Left lung (tissue), 10 donors: Measurements from ENCODE around the gene ADGRL3. TPM values are rescaled to one million over a fixed set of nuclear protein-coding genes. Genes with fewer than 3 reads are reported as not detected.

ENCODE experiments used
- ATAC-seq: fragments of 200-7000 bp; cut with Tn5 transposase; one replicate; pipeline ENCODE4 v1.9.1; 2020; ENCODE audit warnings: moderate library complexity
- DNase-seq, 4 donors: peaks; one replicate each; pipeline ENCODE4 v3.0.0-alpha.2; 2013 to 2020
- H3K27ac ChIP-seq, 2 donors: fragments of 200-600 bp; sonication (generic) in 1 of 2; one replicate each; pipeline versions ENCODE4 v1.5.0 to v1.8.0; 2020 to 2021
- H3K27me3 ChIP-seq, 2 donors: fragments of 200-600 bp; sonication (generic) in 1 of 2; one replicate each; pipeline versions ENCODE4 v1.5.0 to v1.8.0; 2020 to 2021
- H3K36me3 ChIP-seq, 2 donors: fragments of 200-600 bp; sonication (generic) in 1 of 2; one replicate each; pipeline versions ENCODE4 v1.5.0 to v1.8.0; 2020 to 2021
- H3K4me1 ChIP-seq, 2 donors: fragments of 200-600 bp; one replicate each; pipeline ENCODE4 v1.8.0; 2021
- H3K4me3 ChIP-seq, 2 donors: fragments of 200-600 bp; sonication (generic) in 1 of 2; one replicate each; pipeline versions ENCODE4 v1.5.0 to v1.8.0; 2020 to 2021; ENCODE audit warnings: mild to moderate bottlenecking in 1 of 2
- H3K9me3 ChIP-seq, 2 donors: fragments of 200-600 bp; sonication (generic) in 1 of 2; one replicate each; pipeline versions ENCODE4 v1.5.0 to v1.8.0; 2020 to 2021
- intact Hi-C, 2 donors: fragments of 100-400 bp; cut with DNase I; formaldehyde crosslinking; loops; one replicate each; pipeline versions ENCODE4 v1.11.2 to v1.14.2; 2022
- polyA plus RNA-seq, 6 donors: library from polyadenylated mRNA; unstranded; fragments of 120-200 nt; gene quantifications; one replicate each; pipeline ENCODE4 v1.2.1, GENCODE V29; 2013; ENCODE audit not compliant: insufficient read length in 6 of 6
- total RNA-seq, 2 donors: library from RNA; stranded (reverse); fragmentation: NEBNext Ultra II Directional; extraction: Animal tissue kit (Norgen Biotek cat#: 25700); gene quantifications; one replicate each; pipeline ENCODE4 v1.2.1, GENCODE V29; 2021
- TF ChIP-seq, protein P1 (sequence below), 2 donors: fragments of 200-600 bp; sonication (generic) in 1 of 2; IDR thresholded peaks; one replicate each; pipeline versions ENCODE4 v1.5.0 to v1.8.0; 2021; ENCODE audit warnings: antibody characterized with exemption in 2 of 2
- donor health status: DM: no; HTN: yes; CAD: no.
- donor health status: DM: no; HTN: no; CAD: no.

The ADGRL3 gene
- total and polyA plus RNA-seq, 8 donors: 2.7 to 23.4 (median 19.6) TPM

- H3K27me3 ChIP-seq: no peaks in the 10 kb centered on the region
- ATAC-seq: no peak
- no peak for DNase-seq
- intact Hi-C loops: no loop called here
- H3K9me3 ChIP-seq: no peaks in the 10 kb centered on the region
- H3K4me3 ChIP-seq: no peak overlapping the region
- TF ChIP-seq, protein P1, sequence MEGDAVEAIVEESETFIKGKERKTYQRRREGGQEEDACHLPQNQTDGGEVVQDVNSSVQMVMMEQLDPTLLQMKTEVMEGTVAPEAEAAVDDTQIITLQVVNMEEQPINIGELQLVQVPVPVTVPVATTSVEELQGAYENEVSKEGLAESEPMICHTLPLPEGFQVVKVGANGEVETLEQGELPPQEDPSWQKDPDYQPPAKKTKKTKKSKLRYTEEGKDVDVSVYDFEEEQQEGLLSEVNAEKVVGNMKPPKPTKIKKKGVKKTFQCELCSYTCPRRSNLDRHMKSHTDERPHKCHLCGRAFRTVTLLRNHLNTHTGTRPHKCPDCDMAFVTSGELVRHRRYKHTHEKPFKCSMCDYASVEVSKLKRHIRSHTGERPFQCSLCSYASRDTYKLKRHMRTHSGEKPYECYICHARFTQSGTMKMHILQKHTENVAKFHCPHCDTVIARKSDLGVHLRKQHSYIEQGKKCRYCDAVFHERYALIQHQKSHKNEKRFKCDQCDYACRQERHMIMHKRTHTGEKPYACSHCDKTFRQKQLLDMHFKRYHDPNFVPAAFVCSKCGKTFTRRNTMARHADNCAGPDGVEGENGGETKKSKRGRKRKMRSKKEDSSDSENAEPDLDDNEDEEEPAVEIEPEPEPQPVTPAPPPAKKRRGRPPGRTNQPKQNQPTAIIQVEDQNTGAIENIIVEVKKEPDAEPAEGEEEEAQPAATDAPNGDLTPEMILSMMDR (IDR thresholded peaks at IDR 0.05): no peak
- H3K4me1 ChIP-seq: no peaks in the 10 kb centered on the region
- no peaks in the 10 kb centered on the region for H3K36me3 ChIP-seq
- H3K27ac ChIP-seq: no peak overlapping the region
These were observed 109.5 kb downstream of the ADGRL3 start for GRCh38 chr4:61309616-61310015.

DNA sequence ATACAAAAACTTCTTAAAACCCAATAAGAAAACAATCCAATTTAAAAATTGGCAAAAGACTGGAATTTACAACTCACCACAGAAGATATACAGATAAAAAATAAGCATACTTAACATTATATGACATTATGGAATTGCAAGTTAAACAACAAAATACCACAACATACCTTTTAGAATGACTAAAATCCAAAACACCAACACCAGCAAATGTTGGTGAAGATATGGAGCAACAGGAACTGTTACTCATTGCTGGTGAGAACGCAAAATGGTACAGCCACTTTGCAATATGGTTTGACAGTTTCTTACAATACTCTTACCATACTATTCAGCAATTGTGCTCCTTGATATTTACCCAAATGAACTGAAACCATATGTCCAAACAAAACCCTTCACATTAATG lies 112.4 kb downstream of the ADGRL3 start:
- H3K27ac ChIP-seq: no peak overlapping the region
- H3K27me3 ChIP-seq: no peaks in the 10 kb centered on the region
- intact Hi-C loops: no loop called here
- DNase-seq (no peak), ATAC-seq (no peak)
- no peaks in the 10 kb centered on the region for H3K36me3 ChIP-seq
- TF ChIP-seq, protein P1 (IDR thresholded peaks at IDR 0.05): no peak
- no peaks in the 10 kb centered on the region for H3K4me1 ChIP-seq
- no peaks in the 10 kb centered on the region for H3K9me3 ChIP-seq
- no peak overlapping the region for H3K4me3 ChIP-seq

- ATAC-seq (no peak), DNase-seq (no peak)
- intact Hi-C loops: no loop called here
- no peaks in the 10 kb centered on the region for H3K4me1 ChIP-seq
- H3K27me3 ChIP-seq: no peaks in the 10 kb centered on the region
- no peak overlapping the region for H3K4me3 ChIP-seq
- H3K36me3 ChIP-seq: no peaks in the 10 kb centered on the region
- H3K9me3 ChIP-seq: peaks cover 0 to 5% of the 10 kb centered on the region in 2 donors
- TF ChIP-seq, protein P1 (IDR thresholded peaks at IDR 0.05): no peak
- no peak overlapping the region for H3K27ac ChIP-seq
These were observed 118.3 kb downstream of the ADGRL3 start for GRCh38 chr4:61318431-61318830.

GRCh38 chr4:61319156-61319555 lies 119.0 kb downstream of the ADGRL3 start:
- intact Hi-C loops: no loop called here
- H3K9me3 ChIP-seq: peaks cover 0 to 9% of the 10 kb centered on the region in 2 donors
- TF ChIP-seq, protein P1 (IDR thresholded peaks at IDR 0.05): no peak
- no peak overlapping the region for H3K4me3 ChIP-seq
- no peaks in the 10 kb centered on the region for H3K27me3 ChIP-seq
- DNase-seq: no peak
- H3K36me3 ChIP-seq: no peaks in the 10 kb centered on the region
- no peak overlapping the region for H3K27ac ChIP-seq
- no peak for ATAC-seq
- H3K4me1 ChIP-seq: no peaks in the 10 kb centered on the region

DNA sequence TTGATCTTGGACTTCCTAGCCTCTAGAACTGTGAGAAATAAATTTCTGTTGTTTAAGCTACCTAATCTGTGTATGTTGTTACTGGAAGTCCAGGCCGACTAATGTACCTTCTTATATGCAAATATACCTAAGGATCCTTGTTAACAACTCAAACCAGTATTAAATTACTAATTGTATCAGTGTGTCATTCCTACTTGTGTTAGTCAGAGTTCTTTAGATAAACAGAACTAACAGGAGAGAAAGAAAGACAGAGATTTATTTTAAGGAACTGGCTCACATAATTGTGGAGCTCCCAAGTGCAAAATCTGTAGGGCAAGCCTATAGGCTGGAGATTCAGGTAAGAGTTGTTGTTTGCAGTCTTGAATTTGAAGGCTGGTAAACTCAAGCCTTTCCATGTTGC lies 120.0 kb downstream of the ADGRL3 start:
- no peaks in the 10 kb centered on the region for H3K4me1 ChIP-seq
- no peak overlapping the region for H3K4me3 ChIP-seq
- intact Hi-C loops: no loop called here
- no peak overlapping the region for H3K27ac ChIP-seq
- DNase-seq (no peak), ATAC-seq (no peak)
- TF ChIP-seq, protein P1 (IDR thresholded peaks at IDR 0.05): no peak
- peaks cover 0 to 11% of the 10 kb centered on the region in 2 donors for H3K9me3 ChIP-seq
- H3K36me3 ChIP-seq: no peaks in the 10 kb centered on the region
- H3K27me3 ChIP-seq: no peaks in the 10 kb centered on the region
